ENCODE data around the gene OIP5. TPM values are rescaled to one million over a fixed set of nuclear protein-coding genes. Genes with fewer than 3 reads are reported as not detected.

The OIP5 gene
- total RNA-seq, 1 donor from 2014 or later = not detected

DNA sequence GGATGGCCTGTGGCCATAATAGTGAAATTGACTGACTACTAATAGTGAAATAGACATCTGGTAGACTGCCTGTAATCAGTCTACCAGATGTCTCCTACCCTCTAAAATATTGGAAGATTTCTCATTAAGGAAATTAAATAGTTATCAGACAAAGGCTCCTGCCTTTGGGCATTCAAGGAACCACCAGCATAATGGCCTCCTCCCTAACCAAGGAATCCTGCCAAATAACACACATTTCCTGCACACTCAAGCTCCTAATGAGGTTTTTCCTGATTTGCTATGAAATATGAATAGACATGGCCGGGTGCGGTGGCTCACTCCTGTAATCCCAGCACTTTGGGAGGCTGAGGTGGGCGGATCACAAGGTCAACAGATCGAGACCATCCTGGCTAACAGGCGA is 14.8 kb upstream of the OIP5 start:
- Histone ChIP-seq H3K4me1 (no peaks in the 10 kb centered on the region), H3K9me3 (no peaks in the 10 kb centered on the region), H3K4me3 (no peak overlapping the region), H3K27me3 (no peaks in the 10 kb centered on the region), H3K27ac (no peak overlapping the region), H3K36me3 (no peaks in the 10 kb centered on the region)
- intact Hi-C loops (cut with DNase I) = no loop called here
- DNase-seq (ENCODE audit: low spot score in 2 of 2) = peak in 1 of 2 donors; percentile 8
- TF ChIP-seq, protein P1, sequence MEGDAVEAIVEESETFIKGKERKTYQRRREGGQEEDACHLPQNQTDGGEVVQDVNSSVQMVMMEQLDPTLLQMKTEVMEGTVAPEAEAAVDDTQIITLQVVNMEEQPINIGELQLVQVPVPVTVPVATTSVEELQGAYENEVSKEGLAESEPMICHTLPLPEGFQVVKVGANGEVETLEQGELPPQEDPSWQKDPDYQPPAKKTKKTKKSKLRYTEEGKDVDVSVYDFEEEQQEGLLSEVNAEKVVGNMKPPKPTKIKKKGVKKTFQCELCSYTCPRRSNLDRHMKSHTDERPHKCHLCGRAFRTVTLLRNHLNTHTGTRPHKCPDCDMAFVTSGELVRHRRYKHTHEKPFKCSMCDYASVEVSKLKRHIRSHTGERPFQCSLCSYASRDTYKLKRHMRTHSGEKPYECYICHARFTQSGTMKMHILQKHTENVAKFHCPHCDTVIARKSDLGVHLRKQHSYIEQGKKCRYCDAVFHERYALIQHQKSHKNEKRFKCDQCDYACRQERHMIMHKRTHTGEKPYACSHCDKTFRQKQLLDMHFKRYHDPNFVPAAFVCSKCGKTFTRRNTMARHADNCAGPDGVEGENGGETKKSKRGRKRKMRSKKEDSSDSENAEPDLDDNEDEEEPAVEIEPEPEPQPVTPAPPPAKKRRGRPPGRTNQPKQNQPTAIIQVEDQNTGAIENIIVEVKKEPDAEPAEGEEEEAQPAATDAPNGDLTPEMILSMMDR (IDR thresholded peaks at IDR 0.05) = no peak

DNA sequence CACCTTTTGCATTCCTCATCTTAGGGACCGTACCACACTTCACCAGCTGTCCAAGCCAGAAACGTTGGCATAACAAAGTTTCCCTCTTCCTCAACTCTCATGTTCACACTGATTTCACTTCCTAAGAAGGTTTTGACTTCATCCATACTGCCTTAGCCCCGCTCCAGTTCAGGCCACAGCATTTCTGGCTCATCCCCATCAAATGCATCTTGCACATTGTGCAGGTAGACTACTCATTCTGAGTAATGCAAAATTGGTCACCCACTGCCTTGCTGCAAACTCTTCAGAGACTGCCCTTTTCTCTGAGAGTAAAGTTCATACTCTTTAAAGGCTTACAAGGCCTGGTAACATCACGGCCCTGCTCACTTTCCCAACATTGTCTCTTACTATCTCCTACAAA is 9.1 kb upstream of the OIP5 start:
- TF ChIP-seq, protein P1 (IDR thresholded peaks at IDR 0.05) = no peak
- no peak overlapping the region for H3K4me3 ChIP-seq
- intact Hi-C loops (cut with DNase I) = no loop called here
- H3K27ac ChIP-seq = no peak overlapping the region
- no peak for DNase-seq (ENCODE audit: low spot score in 2 of 2)
- no peaks in the 10 kb centered on the region for H3K36me3 ChIP-seq
- H3K4me1 ChIP-seq = no peaks in the 10 kb centered on the region
- H3K27me3 ChIP-seq = no peaks in the 10 kb centered on the region
- H3K9me3 ChIP-seq = no peaks in the 10 kb centered on the region

GRCh38 chr15:41340189-41340695 is 7.9 kb upstream of the OIP5 start:
- no peaks in the 10 kb centered on the region for H3K27me3 ChIP-seq
- H3K4me1 ChIP-seq = no peaks in the 10 kb centered on the region
- no peaks in the 10 kb centered on the region for H3K36me3 ChIP-seq
- TF ChIP-seq, protein P1 (IDR thresholded peaks at IDR 0.05) = no peak
- no peak overlapping the region for H3K4me3 ChIP-seq
- no peak overlapping the region for H3K27ac ChIP-seq
- intact Hi-C loops (cut with DNase I) = no loop called here
- DNase-seq (ENCODE audit: low spot score in 2 of 2) = no peak
- H3K9me3 ChIP-seq = no peaks in the 10 kb centered on the region

GRCh38 chr15:41337631-41338522 is 5.5 kb upstream of the OIP5 start:
- intact Hi-C loops (cut with DNase I) = no loop called here
- Histone ChIP-seq H3K36me3 (no peaks in the 10 kb centered on the region), H3K4me3 (no peak overlapping the region), H3K9me3 (no peaks in the 10 kb centered on the region), H3K27ac (no peak overlapping the region), H3K27me3 (no peaks in the 10 kb centered on the region), H3K4me1 (peaks cover 0 to 8% of the 10 kb centered on the region in 2 donors)
- TF ChIP-seq, protein P1 (IDR thresholded peaks at IDR 0.05) = no peak
- no peak for DNase-seq (ENCODE audit: low spot score in 2 of 2)

DNA sequence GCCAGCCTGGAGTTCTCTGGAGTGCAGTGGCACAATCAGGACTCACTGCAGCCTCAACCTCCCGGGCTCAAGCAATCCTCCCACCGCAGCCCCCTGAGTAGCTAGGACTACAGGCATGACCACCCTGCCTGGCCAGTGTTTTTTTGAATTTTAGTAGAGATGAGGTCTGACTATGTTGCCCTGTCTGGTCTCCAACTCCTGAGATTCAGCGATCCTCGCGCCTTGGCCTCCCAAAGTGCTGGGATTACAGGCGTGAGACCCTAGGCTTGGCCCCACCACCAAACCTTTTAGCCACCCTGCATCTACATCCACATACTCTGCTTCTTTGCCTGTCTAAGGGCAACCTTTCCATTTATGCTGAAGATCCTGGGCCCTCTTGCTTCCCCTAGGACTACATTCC is 4.7 kb upstream of the OIP5 start:
- H3K4me1 ChIP-seq = peaks cover 0 to 8% of the 10 kb centered on the region in 2 donors
- no peak overlapping the region for H3K4me3 ChIP-seq
- H3K9me3 ChIP-seq = no peaks in the 10 kb centered on the region
- H3K27ac ChIP-seq = no peak overlapping the region
- H3K27me3 ChIP-seq = no peaks in the 10 kb centered on the region
- intact Hi-C loops (cut with DNase I) = no loop called here
- H3K36me3 ChIP-seq = no peaks in the 10 kb centered on the region
- TF ChIP-seq, protein P1 (IDR thresholded peaks at IDR 0.05) = no peak
- no peak for DNase-seq (ENCODE audit: low spot score in 2 of 2)

Measured in ascending aorta (tissue), 2 donors.